NCI-H526 (cell line): Measurements from ENCODE around the gene GNMT.
"Not testable (repeated sequence)": the region's sequence is repeated elsewhere in the genome, so short reads cannot be mapped to it uniquely, and the experiment has no call there.

ENCODE experiments used
- DNase-seq, 2 experiments: peaks; one replicate each; lab custom pipeline; 2025; lab: John Stamatoyannopoulos, UW

The GNMT gene

GRCh38 chr6:42974919-42975505, 14.5 kb downstream of the GNMT start:
- DNase-seq, result no peak

GRCh38 chr6:42978487-42978838, 17.9 kb downstream of the GNMT start:
- peak in 1 of 2 experiments; percentile 53 for DNase-seq

- DNase-seq, result peak; percentile 78 to 97
Observed at GRCh38 chr6:42978839-42979522, 18.4 kb downstream of the GNMT start, which contains the start of gene PEX6. TSS of gene PEX6 (minus strand) at chr6:42979181. CDS start at chr6:42979150, 31 bp downstream.

- DNase-seq, result no peak
Observed at GRCh38 chr6:42979523-42980177, 19.1 kb downstream of the GNMT start.

- no peak for DNase-seq
Observed at GRCh38 chr6:42981836-42982235, 21.3 kb downstream of the GNMT start.

GRCh38 chr6:42984001-42984923, 23.7 kb downstream of the GNMT start, which contains the start of gene PPP2R5D:
TSS of gene PPP2R5D (plus strand) at chr6:42984570. CDS start at chr6:42984678, 108 bp downstream.
- DNase-seq, result peak; percentile 99

GRCh38 chr6:42984924-42985475, 24.4 kb downstream of the GNMT start:
- peak in 1 of 2 experiments; percentile 30 for DNase-seq

GRCh38 chr6:42987533-42988451, 27.2 kb downstream of the GNMT start:
- no peak for DNase-seq

- no peak for DNase-seq
Observed at GRCh38 chr6:42988486-42989020, 28.0 kb downstream of the GNMT start.

GRCh38 chr6:42989923-42990322, 29.4 kb downstream of the GNMT start:
- no peak for DNase-seq

GRCh38 chr6:42993445-42993844, 32.9 kb downstream of the GNMT start:
- no peak for DNase-seq

- DNase-seq, result no peak
Observed at GRCh38 chr6:42996513-42996912, 36.0 kb downstream of the GNMT start.

GRCh38 chr6:42998205-42998604, 37.7 kb downstream of the GNMT start:
- not testable (repeated sequence) for DNase-seq

- DNase-seq, result no peak
Observed at GRCh38 chr6:43001843-43002242, 41.3 kb downstream of the GNMT start.

GRCh38 chr6:43005844-43006243, 45.3 kb downstream of the GNMT start:
- DNase-seq, result no peak

- DNase-seq, result no peak
Observed at GRCh38 chr6:43006251-43006650, 45.7 kb downstream of the GNMT start.

- no peak for DNase-seq
Observed at GRCh38 chr6:43007126-43007525, 46.6 kb downstream of the GNMT start.

GRCh38 chr6:43009124-43009523, 48.6 kb downstream of the GNMT start:
- DNase-seq, result peak; percentile 18 to 64

GRCh38 chr6:43011207-43011606, 50.7 kb downstream of the GNMT start:
- DNase-seq, result no peak

GRCh38 chr6:43012364-43012763, 51.8 kb downstream of the GNMT start:
- DNase-seq, result no peak
